Measurements from ENCODE around the gene LYPD6B. TPM values are rescaled to one million over a fixed set of nuclear protein-coding genes. Genes with fewer than 3 reads are reported as not detected.

Gene LYPD6B
- total RNA-seq, 4 donors from 2014 or later: 3.1 to 9.2 (median 7.6) TPM

DNA sequence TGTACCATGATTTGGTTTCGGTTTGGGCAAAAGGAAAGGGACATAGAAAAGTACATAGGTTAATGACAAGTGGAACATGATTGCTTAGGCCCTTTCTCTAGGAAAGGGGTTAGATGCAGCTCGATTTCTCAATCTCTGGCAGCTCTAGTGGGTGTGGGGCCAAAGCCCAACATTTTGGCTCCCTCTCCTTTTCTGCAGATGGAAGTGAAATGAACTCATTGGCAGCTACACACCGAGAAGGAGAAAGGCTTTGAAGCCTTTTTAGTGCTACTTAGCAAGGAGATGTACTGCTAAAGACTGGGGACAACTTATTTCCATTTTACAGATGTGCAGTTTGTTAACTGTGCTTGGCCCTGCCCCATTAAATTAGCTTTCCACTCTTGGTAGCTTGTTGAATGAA, 93.8 kb downstream of the LYPD6B start:
- Histone ChIP-seq H3K4me1 (peaks cover 0 to 34% (median 0%) of the 10 kb centered on the region in 3 donors), H3K9me3 (no peaks in the 10 kb centered on the region), H3K36me3 (no peaks in the 10 kb centered on the region), H3K27me3 (no peaks in the 10 kb centered on the region), H3K4me3 (no peak overlapping the region), H3K27ac (no peak overlapping the region)
- 30 to 31% methylated on average over 3 of the region's 3 CpGs for WGBS, 2 donors
- intact Hi-C loops (cut with DNase I): no loop called here
- TF ChIP-seq POLR2A (IDR thresholded peaks at IDR 0.05): no peak
- TF ChIP-seq, protein P1, sequence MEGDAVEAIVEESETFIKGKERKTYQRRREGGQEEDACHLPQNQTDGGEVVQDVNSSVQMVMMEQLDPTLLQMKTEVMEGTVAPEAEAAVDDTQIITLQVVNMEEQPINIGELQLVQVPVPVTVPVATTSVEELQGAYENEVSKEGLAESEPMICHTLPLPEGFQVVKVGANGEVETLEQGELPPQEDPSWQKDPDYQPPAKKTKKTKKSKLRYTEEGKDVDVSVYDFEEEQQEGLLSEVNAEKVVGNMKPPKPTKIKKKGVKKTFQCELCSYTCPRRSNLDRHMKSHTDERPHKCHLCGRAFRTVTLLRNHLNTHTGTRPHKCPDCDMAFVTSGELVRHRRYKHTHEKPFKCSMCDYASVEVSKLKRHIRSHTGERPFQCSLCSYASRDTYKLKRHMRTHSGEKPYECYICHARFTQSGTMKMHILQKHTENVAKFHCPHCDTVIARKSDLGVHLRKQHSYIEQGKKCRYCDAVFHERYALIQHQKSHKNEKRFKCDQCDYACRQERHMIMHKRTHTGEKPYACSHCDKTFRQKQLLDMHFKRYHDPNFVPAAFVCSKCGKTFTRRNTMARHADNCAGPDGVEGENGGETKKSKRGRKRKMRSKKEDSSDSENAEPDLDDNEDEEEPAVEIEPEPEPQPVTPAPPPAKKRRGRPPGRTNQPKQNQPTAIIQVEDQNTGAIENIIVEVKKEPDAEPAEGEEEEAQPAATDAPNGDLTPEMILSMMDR (IDR thresholded peaks at IDR 0.05): no peak
- no peak for DNase-seq

DNA sequence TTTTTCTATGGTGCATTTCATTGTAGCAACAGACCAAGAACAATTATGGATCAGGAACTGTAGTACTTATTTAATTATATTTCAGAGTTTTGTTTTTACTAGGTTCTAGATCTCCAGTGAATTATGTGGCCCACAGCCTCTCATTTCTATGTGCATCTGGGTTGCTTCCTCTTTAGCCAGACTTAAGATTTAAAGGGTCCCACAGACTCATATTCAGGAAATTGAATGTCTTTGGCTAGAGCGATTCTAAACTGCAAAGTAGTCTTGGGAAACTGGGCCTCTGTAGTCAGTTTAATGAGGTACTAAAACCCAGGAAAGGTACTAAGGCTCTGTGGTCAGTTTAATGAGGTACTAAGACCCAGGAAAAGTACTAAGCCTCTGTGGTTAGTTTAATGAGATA, 94.4 kb downstream of the LYPD6B start:
- Histone ChIP-seq H3K4me1 (peaks cover 0 to 34% (median 0%) of the 10 kb centered on the region in 3 donors), H3K36me3 (no peaks in the 10 kb centered on the region), H3K27me3 (no peaks in the 10 kb centered on the region), H3K4me3 (no peak overlapping the region), H3K9me3 (no peaks in the 10 kb centered on the region), H3K27ac (no peak overlapping the region)
- no peak for TF ChIP-seq POLR2A (IDR thresholded peaks at IDR 0.05)
- TF ChIP-seq, protein P1 (IDR thresholded peaks at IDR 0.05): no peak
- DNase-seq: no peak
- WGBS, 2 donors: 71 to 89% methylated on average over 1 of the region's 1 CpG
- intact Hi-C loops (cut with DNase I): no loop called here

DNA sequence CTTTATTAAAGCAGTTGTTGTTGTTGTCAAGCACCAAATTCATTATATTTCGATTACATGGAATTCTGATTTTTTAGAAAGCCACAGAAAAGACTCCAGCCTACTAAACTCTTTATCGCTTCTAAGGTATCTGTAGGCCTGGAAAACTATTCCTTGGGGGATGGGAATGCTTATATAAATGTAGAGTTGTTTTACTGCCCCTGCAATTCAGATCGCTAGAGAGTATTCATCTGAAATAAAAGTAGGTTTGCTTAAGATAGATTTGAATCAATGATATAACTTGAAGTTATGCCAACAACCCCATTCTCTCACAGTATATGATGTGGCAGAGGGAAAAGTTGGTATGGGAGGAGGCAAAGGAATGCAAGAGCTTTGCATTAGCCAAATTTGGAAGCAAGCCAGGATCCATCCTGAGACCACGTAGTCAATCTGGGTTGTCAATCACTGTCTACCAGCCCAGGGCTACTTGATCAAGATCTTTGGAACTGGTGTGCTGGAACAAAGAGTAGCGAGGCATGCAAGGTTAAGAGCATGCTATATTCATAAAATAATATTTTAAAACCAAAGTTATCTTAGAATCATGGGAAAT, 95.9 kb downstream of the LYPD6B start:
- intact Hi-C loops (cut with DNase I): no loop called here
- no peaks in the 10 kb centered on the region for H3K9me3 ChIP-seq
- no peak overlapping the region for H3K4me3 ChIP-seq
- peaks cover 0 to 33% (median 0%) of the 10 kb centered on the region in 3 donors for H3K4me1 ChIP-seq
- H3K36me3 ChIP-seq: no peaks in the 10 kb centered on the region
- no peak overlapping the region for H3K27ac ChIP-seq
- H3K27me3 ChIP-seq: no peaks in the 10 kb centered on the region
- DNase-seq: no peak
- 84 to 95% methylated on average over 5 of the region's 5 CpGs for WGBS, 2 donors
- TF ChIP-seq, protein P1 (IDR thresholded peaks at IDR 0.05): no peak
- no peak for TF ChIP-seq POLR2A (IDR thresholded peaks at IDR 0.05)

DNA sequence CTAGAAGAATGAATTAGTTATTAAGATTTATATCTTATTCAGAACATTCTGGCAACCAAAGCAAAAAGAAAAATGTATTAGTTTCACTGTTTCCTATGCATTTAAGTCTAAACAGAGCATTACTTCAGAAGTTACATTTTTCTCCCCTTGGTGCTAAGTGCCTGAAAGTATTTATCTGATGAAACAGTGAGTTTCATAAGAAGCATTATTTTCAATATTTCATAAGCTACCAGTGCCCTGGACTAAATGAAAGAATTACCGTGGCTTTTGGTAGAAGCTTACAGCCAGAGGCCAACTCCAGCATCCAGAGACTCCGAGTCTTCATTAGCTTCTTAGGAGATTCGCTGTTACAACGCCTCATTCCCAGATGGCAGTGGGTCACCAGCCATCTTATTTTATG, 97.6 kb downstream of the LYPD6B start:
- WGBS, 2 donors: 94 to 95% methylated on average over 4 of the region's 4 CpGs
- Histone ChIP-seq H3K4me1 (peaks cover 0 to 20% (median 0%) of the 10 kb centered on the region in 3 donors), H3K4me3 (no peak overlapping the region), H3K27me3 (no peaks in the 10 kb centered on the region), H3K36me3 (no peaks in the 10 kb centered on the region), H3K9me3 (no peaks in the 10 kb centered on the region), H3K27ac (no peak overlapping the region)
- intact Hi-C loops (cut with DNase I): no loop called here
- DNase-seq: no peak
- TF ChIP-seq POLR2A (IDR thresholded peaks at IDR 0.05): no peak
- TF ChIP-seq, protein P1 (IDR thresholded peaks at IDR 0.05): no peak

DNA sequence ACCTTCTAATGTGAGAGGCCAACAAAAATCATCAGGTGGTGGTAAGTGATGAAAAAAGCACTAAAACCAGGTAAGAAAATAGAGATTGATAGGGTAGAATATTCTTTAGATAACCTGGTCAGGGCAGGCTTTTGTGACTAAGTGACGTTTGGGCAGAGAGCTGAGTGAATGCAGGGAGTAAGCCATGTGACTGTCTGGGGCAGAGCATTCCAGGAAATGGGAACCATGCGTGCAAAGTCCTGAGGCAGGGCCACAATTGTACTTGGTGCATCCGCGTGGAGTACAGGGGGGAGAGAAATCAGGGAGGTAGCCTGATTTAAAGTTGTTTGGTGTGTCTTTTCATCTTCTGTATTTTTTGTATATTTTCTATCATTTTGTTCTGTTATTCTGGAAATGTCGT, 102.5 kb downstream of the LYPD6B start:
- TF ChIP-seq, protein P1 (IDR thresholded peaks at IDR 0.05): no peak
- no peak for TF ChIP-seq POLR2A (IDR thresholded peaks at IDR 0.05)
- Histone ChIP-seq H3K36me3 (no peaks in the 10 kb centered on the region), H3K27ac (no peak overlapping the region), H3K4me3 (no peak overlapping the region), H3K9me3 (no peaks in the 10 kb centered on the region), H3K27me3 (no peaks in the 10 kb centered on the region), H3K4me1 (no peaks in the 10 kb centered on the region)
- 61 to 71% methylated on average over 5 of the region's 5 CpGs for WGBS, 2 donors
- intact Hi-C loops (cut with DNase I): no loop called here
- DNase-seq: no peak
